GM23338 (cell line): ENCODE results near the gene PTH. TPM values are rescaled to one million over a fixed set of nuclear protein-coding genes. Genes with fewer than 3 reads are reported as not detected.

ENCODE experiments used
- ATAC-seq: fragments of 200-7000 bp; cut with Tn5 transposase; 3 replicates; pipeline ENCODE4 v1.9.1; 2020
- DNase-seq: peaks from one replicate; pipeline ENCODE4 v3.0.0-alpha.2; 2015; ENCODE audit warnings: low spot score
- H2AFZ ChIP-seq: fragments of 200-600 bp; sonication (generic); 2 replicates; pipeline ENCODE4 v1.8.0; 2016; ENCODE audit warnings: antibody characterized with exemption, mild to moderate bottlenecking, moderate library complexity
- H3F3A ChIP-seq: fragments of 200-600 bp; sonication (generic); replicated peaks from 2 replicates; pipeline ENCODE4 v1.8.0; 2017; ENCODE audit warnings: antibody characterized with exemption, mixed run types, low read depth
- H3K27ac ChIP-seq: fragments of 200-600 bp; sonication (generic); 2 replicates; pipeline ENCODE4 v1.6.1; 2016; ENCODE audit warnings: low read depth
- H3K27me3 ChIP-seq: fragments of 200-600 bp; sonication (generic); 2 replicates; pipeline ENCODE4 v1.8.0; 2016; ENCODE audit warnings: mild to moderate bottlenecking, mixed run types, moderate library complexity; ENCODE audit not compliant: insufficient read depth
- H3K36me3 ChIP-seq: fragments of 200-600 bp; sonication (generic); 2 replicates; pipeline ENCODE4 v1.8.0; 2016; ENCODE audit warnings: mild to moderate bottlenecking; ENCODE audit not compliant: insufficient read depth
- H3K4me1 ChIP-seq: fragments of 200-600 bp; sonication (generic); 2 replicates; pipeline ENCODE4 v1.8.0; 2016; ENCODE audit warnings: mild to moderate bottlenecking, moderate library complexity; ENCODE audit not compliant: insufficient read depth
- H3K4me2 ChIP-seq: fragments of 200-600 bp; sonication (generic); 2 replicates; pipeline ENCODE4 v1.7.1; 2017; ENCODE audit warnings: mixed run types
- H3K4me3 ChIP-seq: fragments of 200-600 bp; sonication (generic); 2 replicates; pipeline ENCODE4 v1.6.1; 2016; ENCODE audit warnings: mixed run types
- H3K79me2 ChIP-seq: fragments of 200-600 bp; sonication (generic); replicated peaks from 2 replicates; pipeline ENCODE4 v1.8.0; 2017; ENCODE audit warnings: mild to moderate bottlenecking; ENCODE audit not compliant: insufficient read depth
- H3K9me2 ChIP-seq: fragments of 200-600 bp; sonication (generic); 2 replicates; pipeline ENCODE4 v1.8.0; 2017; ENCODE audit not compliant: insufficient read depth
- H4K20me1 ChIP-seq: fragments of 200-600 bp; sonication (generic); replicated peaks from 2 replicates; pipeline ENCODE4 v1.8.0; 2017; ENCODE audit warnings: mild to moderate bottlenecking; ENCODE audit not compliant: insufficient read depth
- H3K27ac Mint-ChIP-seq: 2 replicates; pipeline ENCODE4 v1.8.0; 2020; ENCODE audit warnings: inconsistent platforms, mild to moderate bottlenecking, moderate library complexity, mixed read lengths
- H3K27me3 Mint-ChIP-seq: 3 replicates; pipeline ENCODE4 v1.8.0; 2022; ENCODE audit warnings: low read depth, mild to moderate bottlenecking, moderate library complexity, mixed read lengths, inconsistent platforms; ENCODE audit not compliant: insufficient read depth, poor library complexity
- H3K36me3 Mint-ChIP-seq: 3 replicates; pipeline ENCODE4 v1.8.0; 2021; ENCODE audit warnings: low read depth, mild to moderate bottlenecking, inconsistent platforms, moderate library complexity, mixed read lengths
- H3K4me1 Mint-ChIP-seq: 3 replicates; pipeline ENCODE4 v1.8.0; 2020; ENCODE audit warnings: mild to moderate bottlenecking, inconsistent platforms, mixed read lengths
- H3K4me3 Mint-ChIP-seq: 3 replicates; pipeline ENCODE4 v1.8.0; 2021; ENCODE audit warnings: moderate library complexity, mild to moderate bottlenecking, inconsistent platforms, mixed read lengths
- H3K9me3 Mint-ChIP-seq: 3 replicates; pipeline ENCODE4 v1.8.0; 2020; ENCODE audit warnings: moderate library complexity, mild to moderate bottlenecking, inconsistent platforms, mixed read lengths
- CREB1 ChIP-seq: fragments of 250-450 bp; sonication (Bioruptor Pico); IDR thresholded peaks from 2 replicates; pipeline ENCODE4 v1.5.0; 2020; ENCODE audit warnings: low read depth, mild to moderate bottlenecking, moderate library complexity
- CTCF ChIP-seq, 2 experiments: fragments of 200-600 bp in 1 of 2; sonication (generic) in 1 of 2; conservative IDR thresholded peaks; 2 replicates each; pipeline versions ENCODE4 v1.5.1 to v1.6.1; 2016 to 2017; ENCODE audit warnings: antibody characterized with exemption in 2 of 2, low read depth in 2 of 2, mild to moderate bottlenecking in 2 of 2, moderate library complexity in 1 of 2
- EZH2 ChIP-seq: fragments of 200-600 bp; sonication (generic); IDR thresholded peaks from one replicate; pipeline ENCODE4 v1.8.0; 2017; ENCODE audit warnings: antibody characterized with exemption, mild to moderate bottlenecking, low read depth; ENCODE audit not compliant: unreplicated experiment
- EZH2phosphoT487 ChIP-seq: fragments of 200-600 bp; sonication (generic); IDR thresholded peaks from one replicate; pipeline ENCODE4 v1.8.1; 2018; ENCODE audit warnings: antibody characterized with exemption; ENCODE audit not compliant: unreplicated experiment
- JUNB ChIP-seq: IDR thresholded peaks from one replicate; pipeline ENCODE4 v1.6.1; 2016; ENCODE audit warnings: antibody characterized with exemption; ENCODE audit not compliant: unreplicated experiment
- NANOG ChIP-seq: IDR thresholded peaks from 2 replicates; pipeline ENCODE4 v1.6.1; 2016; ENCODE audit warnings: antibody characterized with exemption, borderline replicate concordance
- POLR2AphosphoS5 ChIP-seq: IDR thresholded peaks from 2 replicates; pipeline ENCODE4 v1.6.1; 2016; ENCODE audit warnings: antibody characterized with exemption, low read depth
- STAT1 ChIP-seq: IDR thresholded peaks from one replicate; pipeline ENCODE4 v1.6.1; 2016; ENCODE audit warnings: antibody characterized with exemption; ENCODE audit not compliant: unreplicated experiment
- ZNF114 ChIP-seq: fragments of 250-450 bp; sonication (Bioruptor Pico); IDR thresholded peaks from 2 replicates; pipeline ENCODE4 v1.5.0; 2020; ENCODE audit warnings: mild to moderate bottlenecking, moderate library complexity
- ZNF331 ChIP-seq: fragments of 250-450 bp; sonication (Bioruptor Pico); IDR thresholded peaks from 2 replicates; pipeline ENCODE4 v1.5.0; 2020; ENCODE audit warnings: low read depth, mild to moderate bottlenecking, moderate library complexity
- ZNF462 ChIP-seq: fragments of 250-450 bp; sonication (Bioruptor Pico); IDR thresholded peaks from 2 replicates; pipeline ENCODE4 v1.5.0; 2020; ENCODE audit warnings: mild to moderate bottlenecking, moderate library complexity
- long read RNA-seq: library from polyadenylated mRNA; unstranded; transcript quantifications from one replicate; pipeline ENCODE4 v2.0.0, GENCODE V29; 2020; ENCODE audit not compliant: unreplicated experiment
- polyA plus RNA-seq: library from polyadenylated mRNA; unstranded; fragments of >200 nt; fragmentation: Nextera tagmentation; extraction: Ambion mirVana; gene quantifications from 2 replicates; pipeline ENCODE4 v1.2.1, GENCODE V29; 2016
- total RNA-seq: library from RNA; depleted of rRNA; stranded (reverse); fragments of >200 nt; shearing (Covaris generic); gene quantifications from 2 replicates; pipeline ENCODE4 v1.2.3, GENCODE V29; 2014; rRNA removed
- TF ChIP-seq, protein P1 (sequence below): IDR thresholded peaks from one replicate; pipeline ENCODE4 v1.6.1; 2018; ENCODE audit warnings: antibody characterized with exemption; ENCODE audit not compliant: unreplicated experiment
- TF ChIP-seq, protein P2 (sequence below): IDR thresholded peaks from 2 replicates; pipeline ENCODE4 v1.6.1; 2016; ENCODE audit warnings: antibody characterized with exemption

The PTH gene
- total RNA-seq (not detected in 2 replicates), polyA plus RNA-seq (not detected in 2 replicates)
- long read RNA-seq, result 0 reads

DNA sequence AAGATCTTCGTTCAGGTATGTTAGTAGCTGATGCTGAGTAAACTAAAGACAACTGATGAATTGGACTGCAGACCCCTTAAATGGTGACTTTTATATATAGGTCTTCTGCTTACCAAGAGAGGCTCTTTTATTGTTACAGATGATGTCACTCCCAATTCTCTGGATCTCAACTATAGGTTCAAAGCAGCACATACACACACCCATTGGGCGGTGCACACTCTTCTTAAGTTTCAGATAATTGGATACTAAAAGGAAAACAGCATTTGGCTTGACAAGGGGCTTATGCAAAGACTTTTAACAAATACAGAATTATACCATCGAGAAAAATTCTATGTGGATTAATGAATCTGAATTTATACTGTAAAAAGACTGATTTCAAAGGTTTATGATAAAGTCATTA lies at the start of gene PTH:
PTH (minus strand) TSS at position 69 of the 400 bp plus-strand sequence. CDS start 3,142 bp downstream, outside the sequence.
- DNase-seq (no peak), ATAC-seq (no peak)
- Histone ChIP-seq H3K79me2 (no peaks in the 10 kb centered on the region), H3F3A (no peaks in the 10 kb centered on the region), H3K9me2 (no peaks in the 10 kb centered on the region), H3K4me1 (0 out of 2 replicates have a peak, but pooled peaks cover 3% of the 10 kb centered on the region), H3K27ac (no peak within 1 kb of the TSS), H3K4me3 (no peak within 1 kb of the TSS), H3K36me3 (no peaks in the 10 kb centered on the region), H3K27me3 (no peaks in the 10 kb centered on the region), H3K4me2 (no peak within 1 kb of the TSS), H4K20me1 (no peaks in the 10 kb centered on the region), H2AFZ (no peak within 1 kb of the TSS)
- no peaks in the 10 kb centered on the region for H3K9me3 Mint-ChIP-seq
- H3K36me3 Mint-ChIP-seq, result no peaks in the 10 kb centered on the region
- H3K4me3 Mint-ChIP-seq, result no peak within 1 kb of the TSS
- TF ChIP-seq EZH2phosphoT487 (no peak), NANOG (no peak), CTCF (conservative IDR thresholded peaks at IDR 0.05; ENCODE audit: low read depth in 2 of 2) (no peak), POLR2AphosphoS5 (no peak), CREB1 (CRISPR knock-in tag) (no peak), ZNF462 (CRISPR knock-in tag) (no peak), EZH2 (no peak), ZNF114 (CRISPR knock-in tag) (no peak), ZNF331 (CRISPR knock-in tag) (no peak), STAT1 (no peak), JUNB (no peak)
- TF ChIP-seq, protein P1, sequence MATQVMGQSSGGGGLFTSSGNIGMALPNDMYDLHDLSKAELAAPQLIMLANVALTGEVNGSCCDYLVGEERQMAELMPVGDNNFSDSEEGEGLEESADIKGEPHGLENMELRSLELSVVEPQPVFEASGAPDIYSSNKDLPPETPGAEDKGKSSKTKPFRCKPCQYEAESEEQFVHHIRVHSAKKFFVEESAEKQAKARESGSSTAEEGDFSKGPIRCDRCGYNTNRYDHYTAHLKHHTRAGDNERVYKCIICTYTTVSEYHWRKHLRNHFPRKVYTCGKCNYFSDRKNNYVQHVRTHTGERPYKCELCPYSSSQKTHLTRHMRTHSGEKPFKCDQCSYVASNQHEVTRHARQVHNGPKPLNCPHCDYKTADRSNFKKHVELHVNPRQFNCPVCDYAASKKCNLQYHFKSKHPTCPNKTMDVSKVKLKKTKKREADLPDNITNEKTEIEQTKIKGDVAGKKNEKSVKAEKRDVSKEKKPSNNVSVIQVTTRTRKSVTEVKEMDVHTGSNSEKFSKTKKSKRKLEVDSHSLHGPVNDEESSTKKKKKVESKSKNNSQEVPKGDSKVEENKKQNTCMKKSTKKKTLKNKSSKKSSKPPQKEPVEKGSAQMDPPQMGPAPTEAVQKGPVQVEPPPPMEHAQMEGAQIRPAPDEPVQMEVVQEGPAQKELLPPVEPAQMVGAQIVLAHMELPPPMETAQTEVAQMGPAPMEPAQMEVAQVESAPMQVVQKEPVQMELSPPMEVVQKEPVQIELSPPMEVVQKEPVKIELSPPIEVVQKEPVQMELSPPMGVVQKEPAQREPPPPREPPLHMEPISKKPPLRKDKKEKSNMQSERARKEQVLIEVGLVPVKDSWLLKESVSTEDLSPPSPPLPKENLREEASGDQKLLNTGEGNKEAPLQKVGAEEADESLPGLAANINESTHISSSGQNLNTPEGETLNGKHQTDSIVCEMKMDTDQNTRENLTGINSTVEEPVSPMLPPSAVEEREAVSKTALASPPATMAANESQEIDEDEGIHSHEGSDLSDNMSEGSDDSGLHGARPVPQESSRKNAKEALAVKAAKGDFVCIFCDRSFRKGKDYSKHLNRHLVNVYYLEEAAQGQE, result no peak
- TF ChIP-seq, protein P2, sequence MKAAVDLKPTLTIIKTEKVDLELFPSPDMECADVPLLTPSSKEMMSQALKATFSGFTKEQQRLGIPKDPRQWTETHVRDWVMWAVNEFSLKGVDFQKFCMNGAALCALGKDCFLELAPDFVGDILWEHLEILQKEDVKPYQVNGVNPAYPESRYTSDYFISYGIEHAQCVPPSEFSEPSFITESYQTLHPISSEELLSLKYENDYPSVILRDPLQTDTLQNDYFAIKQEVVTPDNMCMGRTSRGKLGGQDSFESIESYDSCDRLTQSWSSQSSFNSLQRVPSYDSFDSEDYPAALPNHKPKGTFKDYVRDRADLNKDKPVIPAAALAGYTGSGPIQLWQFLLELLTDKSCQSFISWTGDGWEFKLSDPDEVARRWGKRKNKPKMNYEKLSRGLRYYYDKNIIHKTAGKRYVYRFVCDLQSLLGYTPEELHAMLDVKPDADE, result no peak
- peaks cover 4% of the 10 kb centered on the region; the same call in 2 of the 3 replicates for H3K4me1 Mint-ChIP-seq
- H3K27ac Mint-ChIP-seq, result no peak within 1 kb of the TSS
- peaks cover 2% of the 10 kb centered on the region for H3K27me3 Mint-ChIP-seq
